ENCODE results near the gene RIC8B. TPM values are rescaled to one million over a fixed set of nuclear protein-coding genes. Genes with fewer than 3 reads are reported as not detected.

The RIC8B gene
- total and polyA plus RNA-seq, 2 of the 8 experiments (the other 6 are each of a cell fraction or from before 2014, with no cell fraction given) = 8.2 to 25.3 TPM

GRCh38 chr12:106794369-106794768 is 19.9 kb downstream of the RIC8B start:
- H3K23ac ChIP-seq (ENCODE audit: insufficient read length) = no peak overlapping the region
- H3K9me3 ChIP-seq (ENCODE audit: insufficient read depth in 2 of 2, low read depth in 1 of 2, low read length in 1 of 2) = no peaks in the 10 kb centered on the region
- H3K4me1 ChIP-seq (replicated peaks in 1 of 4; ENCODE audit: control insufficient read depth in 3 of 4, insufficient read depth in 4 of 4, low read length in 3 of 4) = no peaks in the 10 kb centered on the region
- no peak overlapping the region for H3K14ac ChIP-seq (ENCODE audit: insufficient read length)
- FAIRE-seq (no peak), DNase-seq (ENCODE audit: low read depth in 1 of 2, low spot score in 2 of 2) (no peak)
- no peak overlapping the region for H2AK5ac ChIP-seq (ENCODE audit: low read depth, low read length)
- no peak overlapping the region for H3K4me2 ChIP-seq (ENCODE audit: insufficient read depth in 1 of 2, low read depth in 2 of 2, low read length in 2 of 2)
- H2BK5ac ChIP-seq (ENCODE audit: low read depth, low read length) = no peak overlapping the region
- H3K4me3 ChIP-seq (ENCODE audit: extremely low read depth in 1 of 4, insufficient read depth in 2 of 4, low read depth in 3 of 4, low read length in 4 of 4) = no peak overlapping the region
- no peak overlapping the region for H2AFZ ChIP-seq (ENCODE audit: low read length)
- H3K18ac ChIP-seq (ENCODE audit: extremely low read depth, low read length) = no peak overlapping the region
- no peaks in the 10 kb centered on the region for H3K27me3 ChIP-seq (replicated peaks in 1 of 4; ENCODE audit: control insufficient read depth in 3 of 4, extremely low read depth in 1 of 4, insufficient read depth in 3 of 4, low read length in 3 of 4)
- H2BK20ac ChIP-seq (ENCODE audit: low read length) = no peak overlapping the region
- H3K56ac ChIP-seq (replicated peaks; ENCODE audit: insufficient read length, low read depth, low read length) = no peak overlapping the region
- no peak overlapping the region for H3K27ac ChIP-seq (ENCODE audit: low read depth, low read length)
- H4K91ac ChIP-seq (replicated peaks; ENCODE audit: insufficient read length, low read length) = no peak overlapping the region
- WGBS, 2 experiments (ENCODE audit: extremely low coverage in 1 of 2, insufficient coverage in 1 of 2, insufficient read length in 1 of 2, insufficient replicate concordance in 2 of 2, low coverage in 1 of 2, low lambda C conversion rate in 2 of 2, missing lambda C conversion rate in 1 of 2) = 67% methylated on average over 1 of the region's 1 CpG; no CpG with 5 or more reads in 1 of the 2 experiments
- H4K8ac ChIP-seq (ENCODE audit: extremely low read depth, insufficient read depth, low read length) = no peak overlapping the region
- H3K79me2 ChIP-seq (ENCODE audit: control insufficient read depth in 1 of 2, insufficient read depth in 2 of 2, low read length in 2 of 2) = 0 out of 4 replicates have a peak, but pooled peaks cover 0 to 3% of the 10 kb centered on the region in 2 experiments
- no peaks in the 10 kb centered on the region; the same call in 1 of the 2 replicates for H3K79me1 ChIP-seq (ENCODE audit: low read depth, low read length)
- H2BK120ac ChIP-seq (replicated peaks; ENCODE audit: low read depth, low read length) = no peak overlapping the region
- no peak overlapping the region for H3K9ac ChIP-seq (replicated peaks in 1 of 4; ENCODE audit: extremely low read depth in 1 of 4, low read depth in 3 of 4, low read length in 3 of 4)
- peaks cover 0 to 16% (median 9%) of the 10 kb centered on the region in 4 experiments; a peak in 5 of 8 replicates for H3K36me3 ChIP-seq (ENCODE audit: control insufficient read depth in 2 of 4, insufficient read depth in 4 of 4, low read length in 3 of 4)
- H3K4ac ChIP-seq (replicated peaks; ENCODE audit: insufficient read length, low read depth, low read length) = no peak overlapping the region
- H4K5ac ChIP-seq (ENCODE audit: insufficient read length, low read depth, low read length) = no peak overlapping the region
- H4K20me1 ChIP-seq (replicated peaks in 1 of 2; ENCODE audit: control insufficient read depth in 1 of 2, insufficient read depth in 2 of 2, low read length in 2 of 2) = peaks cover 0 to 1% of the 10 kb centered on the region in 2 experiments
- ChIA-PET CTCF (ENCODE audit: partially characterized antibody) (interaction anchor here (0.8 kb wide), 1 partner anchor 47 kb away, joined by 3 read pairs; no protein-coding TSS in a partner anchor), POLR2A (ENCODE audit: partially characterized antibody) (interaction anchor here (1.2 to 1.3 kb wide), 2 partner anchors 11 to 20 kb away, joined by 3 to 4 read pairs; partner anchors contain the start of gene RIC8B)
- H2BK12ac ChIP-seq (ENCODE audit: low read depth, low read length) = no peak overlapping the region
- no peaks in the 10 kb centered on the region for H3K23me2 ChIP-seq (ENCODE audit: low read depth, low read length)
- H2BK15ac ChIP-seq (ENCODE audit: low read length) = no peak overlapping the region
- no peak for TF ChIP-seq CHD2 (IDR thresholded peaks at IDR 0.05; ENCODE audit: low read length)
- TF ChIP-seq JUND (IDR thresholded peaks at IDR 0.05; ENCODE audit: low read length) = 0 out of 2 replicates have a peak, but pooled peaks have one; percentile 52
- no peak for TF ChIP-seq SAP30 (IDR thresholded peaks at IDR 0.05; ENCODE audit: insufficient read depth, insufficient replicate concordance, low read length)
- TF ChIP-seq RNF2 (IDR thresholded peaks at IDR 0.05; ENCODE audit: borderline replicate concordance, low read depth, low read length, missing control alignments, poor library complexity, severe bottlenecking) = no peak
- TF ChIP-seq SIRT6 (IDR thresholded peaks at IDR 0.05; ENCODE audit: low read length) = no peak
